Epidermal melanocyte (primary cell): ENCODE results near the gene PDE6C.

Experiments
- DNase-seq: peaks from one replicate; pipeline ENCODE4 v3.0.0; 2011; ENCODE audit warnings: low spot score; ENCODE audit not compliant: insufficient read length

PDE6C gene

DNA sequence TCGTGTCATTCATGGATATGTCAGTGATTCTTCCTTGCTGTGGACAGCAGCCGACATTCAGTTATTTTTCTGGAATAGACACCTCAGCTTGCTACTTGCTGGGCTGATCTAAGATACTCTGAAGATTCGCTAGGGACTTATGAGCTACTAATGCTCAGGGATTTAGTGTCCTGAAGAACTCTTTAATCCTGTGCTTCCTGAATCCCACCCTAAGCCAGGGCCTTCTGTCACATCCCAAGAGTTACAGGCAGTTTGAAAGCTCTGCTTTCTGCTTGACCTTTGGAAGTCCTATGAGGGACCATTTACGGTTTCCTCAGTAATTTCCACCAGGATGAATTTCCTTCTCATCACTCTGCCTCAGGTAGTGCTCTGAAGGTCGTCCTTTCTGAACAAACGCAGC is at the start of gene PDE6C:
Gene PDE6C, plus strand, starts transcription at position 227 of the 400 bp plus-strand sequence. CDS start 189 bp downstream, outside the sequence.
- no peak for DNase-seq

DNA sequence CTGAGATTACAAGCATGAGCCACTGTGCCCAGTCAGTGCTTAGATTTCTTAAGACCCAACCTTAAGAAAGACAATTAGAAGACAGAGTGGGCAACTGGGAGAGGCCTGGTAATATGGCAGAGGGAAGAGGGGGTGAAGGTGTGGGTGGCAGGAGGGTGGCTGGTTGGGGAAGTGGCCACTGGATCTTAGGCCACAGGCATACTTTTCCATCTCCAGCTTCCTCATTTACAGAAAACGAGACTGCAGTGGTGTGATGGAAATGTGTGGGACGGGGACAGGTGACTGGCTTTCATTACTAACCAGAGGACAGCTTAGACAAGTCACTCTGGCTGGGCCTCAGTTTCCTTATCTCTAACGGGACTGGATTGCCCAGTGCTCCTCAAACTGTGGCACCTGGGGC is 46.9 kb upstream of the PDE6C start:
- no peak for DNase-seq

DNA sequence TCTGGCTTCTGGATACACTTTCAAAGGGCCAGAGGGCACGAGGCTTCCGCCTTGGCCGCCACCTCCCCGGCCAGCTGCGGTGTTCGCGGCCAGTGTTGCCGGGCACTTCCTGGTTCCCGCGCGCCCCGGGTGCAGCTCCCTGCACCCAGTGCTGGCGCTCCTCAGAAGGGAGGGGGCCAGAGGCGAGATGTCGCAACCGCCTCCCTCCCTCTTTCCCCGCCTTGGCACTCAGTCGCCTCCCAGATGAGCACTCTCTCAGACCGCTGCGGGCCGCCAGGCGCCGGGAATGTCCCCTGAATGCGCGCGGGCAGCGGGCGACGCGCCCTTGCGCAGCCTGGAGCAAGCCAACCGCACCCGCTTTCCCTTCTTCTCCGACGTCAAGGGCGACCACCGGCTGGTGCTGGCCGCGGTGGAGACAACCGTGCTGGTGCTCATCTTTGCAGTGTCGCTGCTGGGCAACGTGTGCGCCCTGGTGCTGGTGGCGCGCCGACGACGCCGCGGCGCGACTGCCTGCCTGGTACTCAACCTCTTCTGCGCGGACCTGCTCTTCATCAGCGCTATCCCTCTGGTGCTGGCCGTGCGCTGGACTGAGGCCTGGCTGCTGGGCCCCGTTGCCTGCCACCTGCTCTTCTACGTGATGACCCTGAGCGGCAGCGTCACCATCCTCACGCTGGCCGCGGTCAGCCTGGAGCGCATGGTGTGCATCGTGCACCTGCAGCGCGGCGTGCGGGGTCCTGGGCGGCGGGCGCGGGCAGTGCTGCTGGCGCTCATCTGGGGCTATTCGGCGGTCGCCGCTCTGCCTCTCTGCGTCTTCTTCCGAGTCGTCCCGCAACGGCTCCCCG is 45.7 kb upstream of the PDE6C start, which contains the start of gene FFAR4:
Gene FFAR4, plus strand, starts transcription at position 231 of the 842 bp plus-strand sequence. Its CDS starts 56 bp downstream, at position 287.
- DNase-seq: no peak

DNA sequence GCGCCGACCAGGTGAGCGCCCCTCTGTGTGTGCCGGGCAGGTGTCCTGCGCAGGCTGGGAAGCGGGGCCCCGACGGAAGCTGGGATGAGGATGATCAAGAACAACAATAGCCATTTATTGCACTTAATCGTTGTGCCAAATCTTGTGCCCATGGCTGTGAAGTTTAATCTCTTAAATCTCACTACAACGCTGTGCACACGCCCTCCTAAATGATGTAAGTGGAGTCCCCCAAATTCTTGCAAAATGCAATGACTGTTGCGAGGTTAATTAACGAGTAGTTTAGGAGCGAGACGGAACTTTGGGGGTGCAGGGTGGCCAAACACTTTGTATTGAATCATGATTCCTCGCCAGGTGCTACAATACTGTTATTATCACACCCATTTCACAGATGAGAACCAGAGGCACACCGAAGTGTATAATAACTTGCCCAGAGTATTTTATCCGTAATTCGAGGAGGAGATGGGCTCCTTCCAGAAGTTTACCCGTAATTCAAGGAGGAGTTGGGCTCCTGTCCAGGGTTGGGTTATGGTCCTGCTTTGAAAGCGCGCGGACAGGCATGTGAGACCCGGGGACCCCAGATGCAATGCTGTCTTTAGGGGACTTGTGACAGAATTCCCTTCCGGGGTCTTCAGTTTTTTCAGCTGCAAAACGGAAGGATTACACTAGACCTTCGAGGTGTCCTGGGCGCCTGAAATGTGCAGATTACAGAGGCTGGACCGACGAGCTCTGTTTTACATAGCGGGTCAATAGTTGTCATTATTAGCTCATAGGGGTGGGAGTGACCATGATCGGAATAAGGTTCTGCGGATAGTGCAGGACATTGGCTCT is 44.8 kb upstream of the PDE6C start:
- DNase-seq: no peak

- DNase-seq: no peak
These were observed 44.3 kb upstream of the PDE6C start for GRCh38 chr10:93568105-93568390.

DNA sequence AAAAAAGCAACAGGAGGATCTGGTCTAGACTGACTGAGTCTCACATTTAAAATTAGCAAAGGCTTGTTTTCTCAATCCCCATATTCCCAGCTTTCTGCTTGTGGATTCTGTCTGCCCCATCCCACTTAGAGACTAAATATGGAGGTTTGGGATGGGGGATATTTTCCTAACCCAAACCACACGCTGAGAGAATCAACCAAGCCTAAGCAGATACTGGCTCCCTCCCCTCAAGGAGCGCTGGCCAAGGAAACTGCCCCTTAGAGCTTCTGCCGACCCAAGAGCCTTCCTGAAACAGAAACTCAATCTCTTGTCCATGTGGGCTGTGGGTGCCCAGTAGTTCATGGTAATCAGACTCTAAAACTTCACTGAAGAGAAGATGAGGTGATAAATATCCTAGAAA is 42.0 kb upstream of the PDE6C start:
- no peak for DNase-seq

DNA sequence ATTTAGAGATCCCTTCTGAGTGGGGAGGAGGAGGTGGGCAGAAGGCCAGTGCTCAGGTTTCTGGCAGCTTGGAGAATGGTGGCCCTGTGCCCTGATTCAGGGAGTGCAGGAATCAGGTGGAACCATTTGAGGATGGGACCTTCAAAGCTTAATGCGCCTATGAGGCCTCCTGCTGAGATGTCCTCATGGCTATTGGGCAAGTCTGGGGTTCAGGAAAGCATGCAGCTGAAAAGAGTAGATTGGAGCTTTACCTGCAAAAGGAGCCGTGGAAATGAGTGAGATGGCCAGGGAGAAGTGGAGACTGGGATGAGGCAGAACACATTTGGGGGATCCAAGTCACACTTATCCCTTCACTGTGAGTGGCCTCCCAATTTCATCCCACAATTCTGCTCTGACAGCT is 39.7 kb upstream of the PDE6C start:
- DNase-seq: no peak

DNA sequence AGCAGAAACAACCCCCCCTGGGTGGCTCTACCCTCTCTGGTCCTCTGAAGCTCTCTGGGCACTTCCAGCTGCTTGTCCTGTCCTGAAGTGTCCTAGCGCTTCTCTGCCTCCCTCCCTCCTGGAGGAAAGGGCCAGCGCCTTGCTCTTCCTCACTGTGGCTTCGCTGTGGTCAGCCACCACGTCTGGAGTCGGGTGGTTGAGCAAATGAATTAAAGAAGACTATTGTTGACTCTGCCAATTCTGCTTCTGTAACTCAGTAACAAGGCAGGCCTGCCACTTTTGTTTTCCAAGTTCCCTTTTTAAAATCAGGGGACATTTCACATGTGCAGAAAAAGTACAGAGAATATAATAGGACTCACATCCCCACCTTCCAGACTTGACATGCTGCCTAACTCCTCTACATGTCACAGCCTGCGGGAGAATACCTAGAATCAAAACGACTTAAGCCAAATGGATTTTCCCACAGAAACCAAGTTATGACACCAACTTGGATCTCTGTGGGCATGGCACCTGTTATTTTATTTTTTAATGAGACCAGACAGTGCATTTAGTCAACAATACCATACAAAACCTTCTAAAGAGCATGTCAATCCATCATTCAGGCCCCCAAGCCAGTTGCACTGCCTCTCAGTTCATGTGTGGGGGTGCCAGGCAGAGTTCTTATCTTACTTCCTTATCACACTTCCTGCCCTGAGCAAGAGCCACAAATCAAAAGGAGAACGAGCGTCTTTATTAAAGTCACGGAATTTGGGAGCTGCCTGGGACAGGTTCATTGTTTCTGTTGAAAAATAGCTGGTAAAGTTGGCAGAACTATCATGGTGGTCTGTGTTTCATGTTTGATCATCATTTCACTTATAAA is 39.1 kb upstream of the PDE6C start:
- DNase-seq: no peak

GRCh38 chr10:93573924-93574323 is 38.4 kb upstream of the PDE6C start:
- no peak for DNase-seq

DNA sequence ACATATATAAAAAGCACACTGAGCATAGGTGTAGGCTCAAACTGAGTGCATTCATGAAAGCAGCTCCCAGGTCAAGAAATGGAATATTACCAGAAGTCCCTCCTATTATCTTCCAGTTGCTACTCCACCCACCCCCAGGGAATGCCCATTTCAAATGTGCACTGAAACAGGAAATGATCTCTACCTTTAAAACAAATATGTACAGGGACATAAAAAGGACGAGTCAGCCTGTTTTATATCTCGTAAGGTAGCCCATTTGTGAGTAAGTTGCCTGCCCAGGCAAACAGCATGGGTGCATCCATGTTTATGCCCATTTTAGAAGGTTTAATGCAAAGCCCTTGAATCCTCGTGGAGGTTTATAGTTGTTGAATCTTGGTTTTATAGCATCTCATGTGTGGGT is 35.4 kb upstream of the PDE6C start:
- DNase-seq: no peak

- DNase-seq: no peak
These were observed 34.8 kb upstream of the PDE6C start for GRCh38 chr10:93577565-93577964.

DNA sequence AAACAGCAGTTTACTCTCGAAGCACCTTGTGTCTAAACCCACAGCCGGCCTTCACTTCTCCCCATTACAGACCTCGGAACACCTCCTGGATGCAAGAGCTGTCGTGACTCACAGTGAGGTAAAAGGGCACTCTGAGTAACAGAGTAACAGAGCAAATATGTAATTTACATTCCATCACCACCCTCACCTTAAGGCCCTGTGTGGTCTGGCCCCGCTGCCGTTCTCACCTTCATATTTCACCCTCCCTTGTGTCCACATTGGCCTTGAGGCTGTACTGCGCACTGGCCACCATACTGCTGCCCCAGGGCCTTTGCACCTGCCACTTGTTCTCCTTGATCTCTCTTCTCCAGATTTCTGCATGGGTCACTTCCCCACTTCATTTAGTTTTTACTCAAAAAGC is 33.2 kb upstream of the PDE6C start:
- DNase-seq: no peak

- DNase-seq: no peak
These were observed 32.2 kb upstream of the PDE6C start for GRCh38 chr10:93579985-93580711.

- DNase-seq: no peak
These were observed 31.5 kb upstream of the PDE6C start for GRCh38 chr10:93580828-93581227.

GRCh38 chr10:93584445-93584844 is 27.9 kb upstream of the PDE6C start:
- DNase-seq: no peak

DNA sequence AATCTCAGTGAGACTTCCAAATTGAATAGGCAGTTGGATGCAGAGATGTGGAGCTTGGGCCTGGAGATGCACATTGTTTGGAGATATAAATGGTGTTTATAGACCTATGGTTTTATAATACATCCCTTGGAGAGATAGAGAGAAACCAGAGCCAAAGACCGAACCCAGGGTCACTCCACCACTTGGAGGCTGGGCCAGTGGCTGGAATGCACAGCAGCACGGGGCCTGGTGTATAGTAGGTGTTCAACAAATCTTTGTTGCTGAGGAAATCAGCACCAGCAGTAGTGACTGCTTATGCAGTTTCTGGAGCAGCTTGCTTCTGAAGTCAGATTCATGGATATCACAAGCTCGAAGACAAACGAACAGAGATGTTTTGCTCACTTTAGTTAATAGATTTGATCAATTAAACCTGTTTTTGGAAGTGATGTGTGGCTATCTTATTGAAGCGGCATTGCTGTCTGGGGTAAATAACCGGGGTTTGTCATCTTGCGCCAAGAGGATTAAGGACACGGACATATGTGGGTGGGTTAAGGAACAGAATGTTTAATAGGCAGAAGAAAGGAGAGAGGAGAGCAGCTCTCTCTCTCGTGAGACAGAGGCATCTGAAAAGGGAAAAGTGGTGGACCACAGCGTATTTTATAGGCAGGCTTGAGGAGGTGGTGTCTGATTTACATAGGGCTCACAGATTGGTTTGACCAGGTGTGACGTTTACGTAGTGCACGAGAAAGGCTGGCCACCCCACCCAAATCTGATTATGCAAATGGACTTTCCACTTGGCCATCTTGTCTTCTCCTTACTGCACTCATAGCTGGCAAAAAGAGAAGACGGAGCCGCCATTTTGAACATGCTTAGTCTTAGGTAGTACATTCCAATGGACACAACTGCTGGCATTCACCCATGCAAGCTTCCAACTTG is 22.4 kb upstream of the PDE6C start:
- no peak for DNase-seq

DNA sequence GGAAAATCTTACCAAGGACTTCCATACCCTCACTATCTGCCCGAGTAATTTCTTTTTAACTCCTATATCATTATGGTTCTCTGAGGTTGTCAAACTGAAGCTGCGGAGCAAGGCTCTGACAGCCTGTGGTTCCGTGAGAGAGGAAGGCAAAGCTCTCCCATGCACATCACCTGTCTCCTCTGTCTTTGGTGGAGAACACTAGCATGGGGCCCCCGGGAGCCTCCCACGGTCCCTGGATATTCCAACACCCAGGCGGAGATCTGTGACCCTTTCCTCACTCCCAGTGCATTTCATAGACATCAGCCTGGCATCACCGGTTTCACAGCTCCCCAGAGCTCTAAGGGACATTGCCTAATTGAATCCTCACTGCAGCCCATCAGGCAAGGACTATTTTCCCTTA is 21.7 kb upstream of the PDE6C start:
- no peak for DNase-seq

DNA sequence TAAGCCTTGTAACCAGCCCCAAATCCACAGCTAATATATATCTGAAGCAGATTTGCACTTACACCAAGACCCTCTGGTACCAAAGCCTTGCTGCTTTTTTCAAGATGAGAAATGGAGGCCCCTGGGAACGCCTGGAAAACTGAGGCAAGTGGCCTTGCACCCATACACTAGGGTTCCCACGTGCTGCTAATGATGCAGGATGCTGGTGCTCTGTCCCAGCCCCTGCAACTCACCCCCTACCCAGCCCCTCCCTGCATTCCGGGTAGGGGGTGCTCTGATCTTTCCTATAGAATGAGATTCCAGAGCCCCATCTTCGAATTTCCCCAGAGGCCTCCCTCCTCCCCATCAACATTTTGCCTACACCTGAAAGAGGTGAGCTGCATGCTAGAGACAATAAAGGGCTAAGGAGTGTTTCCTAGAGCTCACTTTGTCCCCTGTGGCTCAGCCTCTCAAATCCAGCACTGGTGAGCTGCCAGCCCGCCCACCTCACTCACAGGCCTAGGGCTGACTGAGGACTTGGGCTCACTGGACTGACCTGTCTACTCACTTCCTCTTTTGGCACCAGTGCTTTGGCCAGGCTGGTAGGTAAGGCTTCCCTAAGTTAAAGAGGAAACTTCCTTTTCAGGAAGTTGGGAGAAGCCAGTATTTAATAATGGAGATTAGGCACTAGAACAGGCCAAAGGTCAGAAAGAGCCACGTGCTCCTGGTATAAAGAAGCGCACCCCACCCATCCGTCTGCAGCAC is 21.1 kb upstream of the PDE6C start:
- no peak for DNase-seq

DNA sequence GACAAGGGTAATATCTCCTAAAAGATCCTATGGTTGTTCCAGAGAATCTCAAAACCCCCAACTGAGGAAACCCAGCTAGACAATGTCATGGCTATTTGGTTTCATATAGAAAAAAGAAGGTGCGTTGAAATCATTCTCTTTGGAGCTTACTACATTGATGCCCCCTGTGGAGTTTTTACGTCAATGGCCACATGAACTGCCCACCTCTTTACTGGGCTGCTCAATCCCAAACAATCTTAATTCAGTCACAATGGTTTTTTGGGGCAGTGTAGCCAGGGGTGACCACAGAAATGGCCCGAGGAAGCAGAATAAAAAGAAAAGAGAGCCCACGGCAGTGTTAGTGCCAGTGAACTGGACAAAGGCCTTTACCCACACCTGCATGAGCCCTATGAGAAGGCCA is 19.1 kb upstream of the PDE6C start:
- DNase-seq: no peak
